GM19351 (cell line): ENCODE measurements around the gene CCDC138.

Experiments
- ATAC-seq: cut with Tn5 transposase; IDR thresholded peaks from one replicate; pipeline ENCODE4 v1.9.1; 2021; ENCODE audit warnings: mild to moderate bottlenecking, moderate library complexity; ENCODE audit not compliant: unreplicated experiment

The CCDC138 gene

DNA sequence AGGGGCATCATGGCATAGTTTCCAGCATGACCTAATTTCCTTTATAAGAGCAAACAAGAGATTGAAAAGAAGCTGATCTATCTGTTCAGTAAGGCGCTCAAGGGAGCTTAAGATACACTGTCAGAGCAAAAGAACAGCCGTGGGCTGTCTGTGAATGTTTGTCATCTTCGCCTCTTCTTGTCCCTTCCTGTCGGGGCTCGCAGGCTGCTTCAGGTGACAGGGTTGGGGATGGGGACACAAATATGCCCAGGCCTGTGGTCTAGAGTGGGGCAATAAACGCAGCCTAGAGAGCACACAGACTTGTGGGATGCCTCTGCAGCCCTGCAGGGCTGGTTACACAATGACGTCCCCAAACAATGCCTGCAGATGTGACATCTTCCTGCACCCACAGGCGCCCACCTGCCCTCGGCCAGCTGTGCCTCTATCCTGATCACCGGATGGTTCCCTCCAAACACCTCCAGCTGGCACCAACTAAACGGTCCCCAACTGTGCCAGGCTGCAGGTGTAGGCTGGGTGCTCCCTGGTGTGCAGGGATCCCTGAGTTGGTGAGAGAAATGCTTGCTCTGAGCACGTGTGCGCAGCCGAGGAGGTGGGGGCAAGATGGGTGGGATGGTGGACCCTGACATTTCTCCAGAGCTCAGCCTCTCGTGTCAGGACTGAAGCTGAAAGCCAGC is 129.7 kb downstream of the CCDC138 start:
- no peak for ATAC-seq

GRCh38 chr2:108916796-108917421 is 130.3 kb downstream of the CCDC138 start:
- ATAC-seq, result no peak

GRCh38 chr2:108917526-108917925 is 131.0 kb downstream of the CCDC138 start:
- ATAC-seq, result no peak

- no peak for ATAC-seq
These were observed 131.7 kb downstream of the CCDC138 start for GRCh38 chr2:108918156-108918874.

DNA sequence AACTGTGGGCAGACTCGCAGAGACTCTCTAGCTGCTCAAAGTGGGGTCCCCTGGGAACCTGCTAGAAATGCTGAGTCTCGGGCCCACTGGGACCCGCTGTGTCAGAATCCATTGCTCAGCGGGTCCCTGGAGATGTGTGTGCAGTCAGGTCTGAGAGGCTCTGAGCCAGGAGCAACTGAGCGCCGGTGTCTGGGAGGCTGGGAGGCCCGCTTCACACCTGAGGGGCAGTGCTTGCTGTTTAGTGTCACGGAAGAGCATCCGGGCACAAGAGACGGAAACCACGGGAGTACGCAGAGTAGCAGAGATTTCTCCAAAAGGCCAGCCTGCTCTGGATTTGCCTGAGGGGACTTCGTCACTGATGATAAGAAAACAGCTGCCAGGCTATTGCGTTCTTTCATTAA is 132.4 kb downstream of the CCDC138 start:
- no peak for ATAC-seq

- ATAC-seq, result no peak
These were observed 133.2 kb downstream of the CCDC138 start for GRCh38 chr2:108919571-108920373.

- no peak for ATAC-seq
These were observed 134.1 kb downstream of the CCDC138 start for GRCh38 chr2:108920686-108921085.

GRCh38 chr2:108921096-108922030 is 134.8 kb downstream of the CCDC138 start:
- ATAC-seq, result no peak

- no peak for ATAC-seq
These were observed 135.8 kb downstream of the CCDC138 start for GRCh38 chr2:108922141-108922915.

GRCh38 chr2:108923019-108923700 is 136.6 kb downstream of the CCDC138 start:
- no peak for ATAC-seq

DNA sequence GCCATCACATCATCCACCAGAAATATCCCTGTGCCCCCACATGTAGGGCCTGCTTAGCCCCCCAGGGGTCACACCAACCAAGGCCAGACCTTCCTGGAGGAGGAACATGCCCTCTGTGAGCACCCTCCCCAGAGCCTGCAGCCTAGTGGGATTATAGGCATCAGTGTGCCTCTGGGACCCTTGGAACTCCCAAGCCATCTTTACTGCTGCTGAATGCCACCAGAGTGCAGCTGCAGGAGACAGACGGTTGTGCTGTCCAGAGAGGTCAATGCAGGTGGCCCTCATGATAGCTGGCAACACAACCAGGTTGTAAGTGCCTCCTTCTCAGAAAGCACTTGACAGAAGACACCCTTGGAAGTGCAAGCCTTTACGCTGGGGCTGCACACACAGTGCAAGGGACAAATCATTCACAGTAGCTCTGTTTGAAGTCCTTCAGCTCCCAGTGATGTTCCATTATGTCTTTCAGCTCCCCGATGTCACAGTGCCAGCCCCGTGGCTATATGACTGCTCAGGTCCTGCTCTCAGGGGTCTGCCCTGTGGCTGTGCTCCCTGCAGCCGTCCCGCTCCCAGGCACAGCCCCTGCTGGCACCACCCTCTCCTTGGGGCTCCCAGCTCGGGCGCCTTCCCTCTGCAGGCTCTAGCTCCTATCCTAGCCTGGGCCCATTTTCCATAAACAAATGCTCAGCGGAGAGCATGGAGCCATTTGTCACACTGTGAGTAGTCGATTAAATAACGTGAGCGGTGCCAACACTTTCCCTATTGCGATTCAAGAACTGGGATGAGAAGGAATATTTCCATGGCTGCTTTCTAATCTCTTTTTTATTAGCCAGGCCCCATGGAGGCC is 137.4 kb downstream of the CCDC138 start:
- no peak for ATAC-seq

DNA sequence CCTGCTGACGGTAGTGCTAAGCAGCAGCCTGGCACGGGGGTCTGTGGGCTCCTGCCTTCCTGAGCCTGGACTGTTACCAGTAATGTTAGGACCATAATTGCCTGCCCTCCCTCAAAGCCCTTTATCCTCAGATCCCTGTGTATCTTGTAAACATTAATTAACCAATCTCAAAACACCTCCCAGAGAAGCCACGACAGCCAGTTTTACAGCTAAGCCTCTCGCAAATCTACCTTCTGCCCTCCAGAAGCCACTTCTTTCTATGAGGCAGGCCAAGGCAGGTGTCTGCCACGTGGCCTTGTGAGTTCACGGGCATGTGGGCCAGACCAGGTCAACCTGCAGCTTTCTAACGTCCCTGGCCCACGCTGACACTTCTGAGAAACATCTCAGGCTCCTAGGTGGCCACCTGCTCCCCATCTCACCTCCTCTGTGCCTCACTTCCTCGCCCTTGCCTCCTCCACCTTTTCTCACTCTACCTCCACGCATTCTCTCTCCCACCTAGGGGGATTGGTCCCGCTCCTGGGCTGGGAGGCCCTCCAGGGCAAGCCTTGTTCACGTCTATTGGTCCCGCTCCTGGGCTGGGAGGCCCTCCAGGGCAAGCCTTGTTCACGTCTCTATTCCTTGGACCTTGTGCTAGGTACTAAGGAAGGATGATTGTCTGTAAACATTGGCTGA is 138.1 kb downstream of the CCDC138 start:
- no peak for ATAC-seq

DNA sequence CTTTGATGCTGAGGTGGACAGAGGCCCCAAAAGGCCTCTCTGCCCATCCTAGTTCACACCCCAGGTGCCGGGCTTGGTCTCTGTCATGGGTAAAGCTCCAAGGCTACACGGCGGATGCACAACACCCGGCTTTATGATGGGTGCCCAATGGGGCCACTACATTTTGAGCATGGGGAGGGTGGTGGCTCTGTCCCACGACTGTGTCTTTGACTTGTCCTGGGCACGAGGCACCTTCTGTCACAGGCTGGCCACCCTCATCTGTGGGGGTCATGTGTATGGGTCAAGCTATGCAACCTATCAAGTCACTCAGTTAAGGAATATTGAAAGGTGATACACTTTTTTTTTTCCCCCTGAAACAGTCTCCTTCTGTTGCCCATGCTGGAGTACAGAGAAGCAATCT is 138.7 kb downstream of the CCDC138 start:
- no peak for ATAC-seq

DNA sequence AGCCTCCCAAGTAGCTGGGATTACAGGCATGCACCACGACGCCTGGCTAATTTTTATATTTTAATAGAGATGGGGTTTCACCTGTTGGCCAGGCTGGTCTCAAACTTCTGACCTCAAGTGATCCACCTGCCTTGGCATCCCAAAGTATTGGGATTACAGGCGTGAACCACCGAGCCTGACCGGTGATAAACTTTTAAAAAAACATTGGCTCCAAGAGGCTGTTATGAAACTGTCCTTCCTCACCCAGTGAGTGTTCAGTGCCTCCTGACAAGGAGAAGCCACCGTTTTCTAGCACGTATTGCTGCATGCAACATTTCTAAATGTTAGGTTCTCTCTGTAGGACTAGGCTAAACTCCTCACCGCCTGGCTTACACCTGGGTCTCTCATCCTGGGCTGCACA is 139.2 kb downstream of the CCDC138 start:
- no peak for ATAC-seq
